Muscle layer of duodenum (tissue), 2 donors: ENCODE data around the gene ENOX2.

Source experiments
- H3K27ac ChIP-seq: one replicate; pipeline ENCODE4 v1.7.0; 2013; ENCODE audit warnings: mild to moderate bottlenecking, low read length
- H3K27me3 ChIP-seq: one replicate; pipeline ENCODE4 v1.7.0; 2013; ENCODE audit warnings: low read depth, mild to moderate bottlenecking, control low read depth, low read length
- H3K36me3 ChIP-seq, 2 donors: one replicate each; pipeline ENCODE4 v1.7.0; 2013; ENCODE audit warnings: low read length in 2 of 2, control low read depth in 1 of 2, mild to moderate bottlenecking in 1 of 2; ENCODE audit not compliant: insufficient read depth in 2 of 2, control insufficient read depth in 1 of 2
- H3K4me1 ChIP-seq, 2 donors: one replicate each; pipeline ENCODE4 v1.7.0; 2013; ENCODE audit warnings: low read length in 2 of 2, mild to moderate bottlenecking in 2 of 2, control low read depth in 1 of 2, moderate library complexity in 1 of 2; ENCODE audit not compliant: insufficient read depth in 2 of 2, control insufficient read depth in 1 of 2
- H3K4me3 ChIP-seq, 2 donors: one replicate each; pipeline ENCODE4 v1.7.0; 2013; ENCODE audit warnings: low read length in 2 of 2, low read depth in 1 of 2, mild to moderate bottlenecking in 1 of 2
- H3K9me3 ChIP-seq, 2 donors: one replicate each; pipeline ENCODE4 v1.7.0; 2013; ENCODE audit warnings: low read length in 2 of 2, control low read depth in 1 of 2, mild to moderate bottlenecking in 1 of 2; ENCODE audit not compliant: control insufficient read depth in 1 of 2
- donor health status: healthy.

The ENOX2 gene

DNA sequence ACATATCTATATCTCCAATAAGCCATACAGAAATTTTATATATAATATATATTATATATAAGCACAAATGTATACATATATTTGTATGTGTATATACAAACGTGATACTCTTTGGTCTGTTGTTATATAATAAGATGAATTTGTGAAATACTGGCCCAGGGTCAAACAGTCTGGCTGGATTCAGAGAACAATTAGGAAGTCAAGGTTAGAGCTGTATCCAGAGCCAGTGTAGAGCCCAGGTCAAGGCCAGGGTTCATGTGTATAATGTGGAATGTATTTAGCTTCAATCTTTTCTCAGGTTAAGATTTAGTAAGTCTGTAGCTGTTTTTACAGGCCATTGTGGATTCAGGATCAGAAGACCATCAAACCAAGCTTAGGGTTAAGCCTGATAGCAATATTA lies 3.8 kb upstream of the ENOX2 start:
- no peaks in the 10 kb centered on the region for H3K9me3 ChIP-seq
- peaks cover 0 to 6% of the 10 kb centered on the region in 2 donors for H3K4me1 ChIP-seq
- H3K4me3 ChIP-seq: no peak overlapping the region
- no peaks in the 10 kb centered on the region for H3K27me3 ChIP-seq
- no peak overlapping the region for H3K27ac ChIP-seq
- no peaks in the 10 kb centered on the region for H3K36me3 ChIP-seq

DNA sequence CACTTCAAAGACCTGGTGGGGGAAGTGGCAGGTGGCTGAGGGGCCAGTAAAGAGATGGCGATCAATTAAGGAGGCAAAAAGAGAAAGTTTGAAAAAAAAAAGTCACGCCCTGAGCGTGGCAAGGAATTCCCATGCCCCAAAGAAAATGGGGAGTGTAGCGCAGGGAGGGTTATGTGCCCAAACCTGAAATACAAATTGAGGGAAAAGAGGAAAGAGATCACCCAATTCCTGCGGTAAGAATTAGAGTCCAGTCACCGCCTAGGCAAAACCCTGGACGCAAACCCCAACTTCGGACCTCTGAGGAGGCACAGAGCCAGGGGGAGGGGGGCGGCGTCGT lies 595 bp downstream of the ENOX2 start:
- peak overlapping the region; percentile 55 to 62 for H3K4me3 ChIP-seq
- no peaks in the 10 kb centered on the region for H3K27me3 ChIP-seq
- no peak overlapping the region for H3K27ac ChIP-seq
- peaks cover 0 to 8% of the 10 kb centered on the region in 2 donors for H3K4me1 ChIP-seq
- no peaks in the 10 kb centered on the region for H3K36me3 ChIP-seq
- H3K9me3 ChIP-seq: no peaks in the 10 kb centered on the region

DNA sequence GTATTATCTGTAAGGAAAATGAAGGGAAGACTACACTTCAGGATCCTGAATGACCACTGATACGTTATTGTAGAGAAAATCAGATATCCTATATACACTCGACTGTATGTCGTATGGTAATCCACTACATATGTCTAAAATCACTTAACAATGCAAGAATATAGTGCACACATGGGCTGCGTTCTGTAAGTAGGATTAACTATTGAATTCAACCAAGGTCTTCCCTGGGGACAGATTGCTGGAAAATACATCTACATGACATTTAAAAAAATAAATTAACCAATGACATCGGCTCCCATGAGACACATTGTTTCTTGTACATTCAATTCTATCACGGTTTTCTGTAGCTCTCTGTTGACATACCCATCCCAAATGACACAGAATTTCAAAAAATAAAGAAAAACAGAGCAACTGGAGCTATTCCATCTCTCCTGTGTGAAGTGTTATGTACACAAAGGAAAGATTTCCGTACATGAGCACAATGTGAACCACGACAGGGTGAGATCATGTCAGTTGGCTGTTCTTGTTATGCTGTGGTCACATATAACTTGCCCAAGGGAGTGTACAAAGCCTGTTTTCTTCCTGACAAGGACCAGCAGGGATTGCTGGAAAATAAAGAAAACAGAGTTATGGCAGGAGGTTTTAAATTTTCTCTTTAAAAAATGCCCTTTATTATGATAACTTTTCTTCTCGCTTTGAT lies 6.1 kb downstream of the ENOX2 start:
- peaks cover 0 to 4% of the 10 kb centered on the region in 2 donors for H3K4me1 ChIP-seq
- H3K27ac ChIP-seq: no peak overlapping the region
- H3K9me3 ChIP-seq: no peaks in the 10 kb centered on the region
- H3K4me3 ChIP-seq: no peak overlapping the region
- H3K36me3 ChIP-seq: no peaks in the 10 kb centered on the region
- no peaks in the 10 kb centered on the region for H3K27me3 ChIP-seq

DNA sequence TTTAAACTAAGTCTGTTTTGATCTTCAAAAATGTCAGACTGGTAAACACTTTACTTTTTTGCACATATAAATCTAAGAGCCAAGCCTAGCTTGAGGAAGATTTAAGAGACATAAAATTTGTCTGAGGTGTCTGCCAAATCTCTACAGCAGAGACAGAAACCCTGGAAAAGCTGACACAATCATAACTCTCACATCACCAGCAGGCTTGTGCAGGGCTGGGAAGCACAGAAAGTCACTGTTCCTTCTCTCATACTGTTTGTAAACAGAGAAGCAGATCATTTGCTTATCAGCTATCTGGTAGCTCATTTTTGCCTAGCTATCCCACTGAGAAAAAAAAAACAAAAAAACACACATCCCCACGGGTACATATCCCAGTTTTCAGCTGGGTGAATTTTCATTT lies 7.0 kb downstream of the ENOX2 start:
- Histone ChIP-seq H3K27me3 (no peaks in the 10 kb centered on the region), H3K9me3 (no peaks in the 10 kb centered on the region), H3K27ac (no peak overlapping the region), H3K4me1 (no peaks in the 10 kb centered on the region), H3K4me3 (no peak overlapping the region), H3K36me3 (no peaks in the 10 kb centered on the region)

DNA sequence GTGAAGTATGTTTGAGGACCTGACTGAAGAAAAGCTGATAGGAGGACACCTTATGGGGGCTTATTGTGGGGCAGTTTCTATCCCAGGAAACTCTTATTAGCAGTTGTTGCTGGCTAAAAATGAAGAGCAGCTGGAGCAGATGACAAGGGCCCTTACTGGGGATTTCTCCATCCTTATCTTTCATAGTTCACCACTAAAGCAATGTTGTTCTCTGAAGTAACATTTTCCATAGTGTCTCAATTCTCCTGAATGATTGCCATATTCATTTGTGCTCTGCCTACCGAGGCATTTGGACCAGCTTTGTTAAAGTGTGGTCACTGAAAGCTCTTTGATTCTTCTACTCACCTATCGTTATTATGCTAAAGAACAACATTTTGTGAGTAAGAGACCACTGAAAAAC lies 7.7 kb downstream of the ENOX2 start:
- Histone ChIP-seq H3K4me1 (no peaks in the 10 kb centered on the region), H3K27ac (no peak overlapping the region), H3K9me3 (no peaks in the 10 kb centered on the region), H3K4me3 (no peak overlapping the region), H3K27me3 (no peaks in the 10 kb centered on the region), H3K36me3 (no peaks in the 10 kb centered on the region)

DNA sequence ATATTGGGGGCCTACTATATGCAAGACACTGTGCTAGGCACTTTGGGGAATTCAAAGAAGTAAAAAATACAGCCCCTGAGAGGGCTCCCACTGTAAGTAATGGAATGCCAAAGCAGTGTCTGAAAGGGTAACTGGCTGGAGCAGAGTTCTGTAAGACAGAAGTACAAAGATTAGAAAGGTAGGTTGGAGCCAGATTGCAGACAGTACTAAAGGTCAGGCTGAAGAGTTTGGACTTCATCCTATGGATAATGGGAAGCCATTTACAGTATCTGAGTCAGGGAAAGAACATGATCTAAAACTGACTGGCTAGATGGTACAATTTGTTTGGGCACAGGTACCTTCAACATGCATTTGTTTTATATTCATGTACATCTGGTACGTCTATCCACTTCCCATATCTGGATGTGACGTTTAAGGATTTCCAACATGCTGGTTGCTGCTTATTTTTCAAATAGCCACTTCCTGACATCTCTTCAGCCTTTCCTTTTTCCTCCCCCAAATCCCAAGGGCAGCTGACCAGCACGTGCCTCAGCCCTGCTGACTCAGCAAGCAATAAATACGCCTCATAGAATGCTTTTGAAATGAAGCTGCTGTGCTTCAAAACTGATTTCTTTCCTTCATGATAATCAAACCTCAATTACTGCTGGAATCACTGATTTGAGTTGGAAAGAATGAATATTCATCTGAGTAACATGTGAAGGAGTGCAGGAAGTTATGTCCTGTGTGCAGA lies 9.5 kb downstream of the ENOX2 start:
- Histone ChIP-seq H3K9me3 (no peaks in the 10 kb centered on the region), H3K4me1 (no peaks in the 10 kb centered on the region), H3K4me3 (no peak overlapping the region), H3K36me3 (no peaks in the 10 kb centered on the region), H3K27me3 (no peaks in the 10 kb centered on the region), H3K27ac (no peak overlapping the region)

DNA sequence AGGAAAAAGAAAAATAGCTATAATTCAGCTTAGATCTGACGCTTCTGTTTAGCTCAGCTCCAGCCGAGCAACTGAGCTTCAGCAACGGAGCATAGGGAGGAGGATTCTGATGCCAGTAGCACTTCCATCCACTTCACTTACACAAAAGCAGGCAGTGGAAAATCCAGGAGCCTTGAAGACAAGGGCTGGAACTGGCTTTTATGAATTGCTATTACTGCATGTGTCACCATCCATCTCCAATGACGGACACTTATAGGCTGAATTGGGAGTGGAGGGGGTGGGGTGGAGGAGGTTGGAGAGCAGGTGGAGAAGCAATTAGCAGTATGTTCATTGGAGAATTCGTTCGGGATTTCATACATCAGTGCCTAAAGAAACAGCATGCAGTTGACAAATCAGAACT lies 15.6 kb downstream of the ENOX2 start:
- Histone ChIP-seq H3K9me3 (no peaks in the 10 kb centered on the region), H3K4me1 (no peaks in the 10 kb centered on the region), H3K27ac (no peak overlapping the region), H3K4me3 (no peak overlapping the region), H3K36me3 (no peaks in the 10 kb centered on the region), H3K27me3 (no peaks in the 10 kb centered on the region)

DNA sequence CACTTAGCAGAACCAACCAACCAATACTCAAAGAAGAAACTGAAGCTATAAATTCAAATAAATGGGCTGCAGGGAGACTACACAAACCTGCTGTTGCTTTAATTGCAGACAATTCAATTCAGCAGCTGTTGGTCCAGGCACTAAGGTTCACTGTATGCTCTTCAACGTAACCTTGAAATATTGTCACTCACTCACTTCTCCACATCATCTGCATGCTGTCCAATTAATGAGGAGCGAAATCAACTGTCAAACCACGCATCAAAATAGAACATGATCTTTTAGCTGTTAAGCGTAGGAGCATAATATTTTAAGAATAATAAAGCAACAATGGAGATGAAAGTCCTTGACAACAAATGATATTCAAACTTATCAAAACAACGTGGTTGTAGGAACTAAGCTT lies 17.0 kb downstream of the ENOX2 start:
- Histone ChIP-seq H3K27ac (no peak overlapping the region), H3K9me3 (no peaks in the 10 kb centered on the region), H3K36me3 (no peaks in the 10 kb centered on the region), H3K27me3 (no peaks in the 10 kb centered on the region), H3K4me3 (no peak overlapping the region), H3K4me1 (no peaks in the 10 kb centered on the region)

DNA sequence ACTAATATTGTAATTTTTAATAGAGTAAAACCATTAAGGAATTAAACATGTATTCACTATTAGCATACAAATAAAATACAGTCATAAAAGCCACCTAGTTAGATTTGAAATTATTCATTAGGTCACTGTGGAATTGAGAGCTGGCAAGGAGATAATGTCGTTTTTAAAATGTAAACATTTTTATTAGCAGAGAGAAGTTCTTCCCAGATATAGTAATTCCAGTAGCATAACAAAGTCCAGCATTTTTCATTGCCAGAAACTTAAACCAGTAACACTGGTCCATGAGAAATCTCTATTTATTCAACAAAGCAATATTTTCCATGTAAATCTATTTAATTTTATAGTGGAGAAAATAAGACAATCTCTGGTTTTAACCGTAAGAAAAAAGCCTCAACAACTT lies 17.5 kb downstream of the ENOX2 start:
- Histone ChIP-seq H3K36me3 (no peaks in the 10 kb centered on the region), H3K27me3 (no peaks in the 10 kb centered on the region), H3K27ac (no peak overlapping the region), H3K9me3 (no peaks in the 10 kb centered on the region), H3K4me1 (no peaks in the 10 kb centered on the region), H3K4me3 (no peak overlapping the region)

DNA sequence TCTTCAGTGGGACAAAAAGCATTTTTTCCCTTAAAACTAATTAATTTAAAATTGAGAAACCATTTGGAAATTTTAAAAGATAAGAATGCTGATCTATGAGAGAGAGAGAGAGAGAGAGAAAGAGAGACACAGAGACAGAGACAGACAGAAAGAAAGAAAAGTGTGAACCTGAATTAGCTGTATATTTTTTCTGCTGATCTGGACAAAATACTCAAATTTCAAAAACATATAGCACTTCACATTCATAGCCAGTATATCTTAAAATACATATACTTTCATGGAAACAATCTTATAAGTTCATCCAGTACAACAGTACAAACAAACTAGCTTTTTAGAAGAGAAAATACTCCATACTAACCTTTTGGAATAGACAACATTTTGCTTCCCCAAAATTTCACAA lies 18.4 kb downstream of the ENOX2 start:
- no peaks in the 10 kb centered on the region for H3K27me3 ChIP-seq
- H3K27ac ChIP-seq: no peak overlapping the region
- H3K4me1 ChIP-seq: no peaks in the 10 kb centered on the region
- no peaks in the 10 kb centered on the region for H3K36me3 ChIP-seq
- H3K4me3 ChIP-seq: no peak overlapping the region
- H3K9me3 ChIP-seq: no peaks in the 10 kb centered on the region

DNA sequence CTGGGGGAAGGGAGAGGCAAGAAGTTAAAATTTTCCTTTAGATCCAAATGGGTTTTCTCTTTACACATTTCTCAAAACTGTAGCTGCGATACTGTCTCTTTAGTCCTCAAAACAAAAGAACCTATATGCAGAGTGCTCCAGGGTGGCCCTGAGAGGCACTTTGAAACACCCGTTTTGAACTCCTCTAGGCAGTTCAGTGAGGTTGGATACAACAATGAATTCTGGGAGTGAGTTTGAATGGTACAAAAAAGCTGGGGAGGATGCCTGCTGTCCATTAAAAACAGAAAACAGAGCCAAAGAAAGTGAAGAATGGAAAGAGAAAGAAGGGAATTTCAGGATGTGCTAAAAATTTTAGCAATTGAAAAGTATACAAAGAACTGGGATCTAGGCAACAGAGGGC lies 23.1 kb downstream of the ENOX2 start:
- Histone ChIP-seq H3K27me3 (no peaks in the 10 kb centered on the region), H3K4me1 (no peaks in the 10 kb centered on the region), H3K36me3 (no peaks in the 10 kb centered on the region), H3K27ac (no peak overlapping the region), H3K4me3 (no peak overlapping the region), H3K9me3 (no peaks in the 10 kb centered on the region)
